ENCODE results near the gene CHRNA1. TPM values are rescaled to one million over a fixed set of nuclear protein-coding genes. Genes with fewer than 3 reads are reported as not detected.

CHRNA1 gene
- total RNA-seq, 1 experiment from 2014 or later: 1.8 TPM

- ChIA-PET POLR2A (ENCODE audit: unreplicated experiment) (no interaction called here), CTCF (interaction anchor here (0.6 kb wide), 1 partner anchor 215 kb away, joined by 3 read pairs; no protein-coding TSS in a partner anchor)
- Histone ChIP-seq H3K79me2 (ENCODE audit: low read length) (no peaks in the 10 kb centered on the region), H3K9ac (ENCODE audit: low read length) (no peak overlapping the region), H4K20me1 (ENCODE audit: low read length) (no peaks in the 10 kb centered on the region), H3K4me2 (ENCODE audit: low read length) (no peak overlapping the region), H2AFZ (ENCODE audit: low read length) (0 out of 2 replicates have a peak overlapping the region, but pooled peaks have one; percentile 9), H3K27ac (ENCODE audit: low read length) (no peak overlapping the region), H3K9me2 (replicated peaks; ENCODE audit: low read length) (no peaks in the 10 kb centered on the region), H3K9me3 (ENCODE audit: low read length) (no peaks in the 10 kb centered on the region), H3K4me3 (ENCODE audit: low read length) (no peak overlapping the region), H3K27me3 (ENCODE audit: low read length) (no peaks in the 10 kb centered on the region), H3K4me1 (ENCODE audit: insufficient read depth, low read length) (peaks cover 15% of the 10 kb centered on the region), H3F3A (ENCODE audit: low read length, unreplicated experiment) (no peaks in the 10 kb centered on the region), H3K36me3 (ENCODE audit: low read depth, low read length) (no peaks in the 10 kb centered on the region)
- intact Hi-C loops (cut with micrococcal nuclease): no loop called here
- peak; percentile 52 for DNase-seq
- ATAC-seq: peak; percentile 45
- TF ChIP-seq EZH2 (IDR thresholded peaks at IDR 0.05; ENCODE audit: low read length, unreplicated experiment): no peak
- BruUV-seq (replicated peaks): no TSS peak
Measured at GRCh38 chr2:174775571-174775980, 11.3 kb upstream of the CHRNA1 start.

GRCh38 chr2:174774886-174775285 is 10.6 kb upstream of the CHRNA1 start:
- Histone ChIP-seq H2AFZ (ENCODE audit: low read length) (no peak overlapping the region), H3K9me3 (ENCODE audit: low read length) (no peaks in the 10 kb centered on the region), H3K9ac (ENCODE audit: low read length) (no peak overlapping the region), H3F3A (ENCODE audit: low read length, unreplicated experiment) (no peaks in the 10 kb centered on the region), H3K9me2 (replicated peaks; ENCODE audit: low read length) (no peaks in the 10 kb centered on the region), H4K20me1 (ENCODE audit: low read length) (no peaks in the 10 kb centered on the region), H3K4me3 (ENCODE audit: low read length) (no peak overlapping the region), H3K27ac (ENCODE audit: low read length) (no peak overlapping the region), H3K36me3 (ENCODE audit: low read depth, low read length) (no peaks in the 10 kb centered on the region), H3K4me2 (ENCODE audit: low read length) (no peak overlapping the region), H3K79me2 (ENCODE audit: low read length) (no peaks in the 10 kb centered on the region), H3K27me3 (ENCODE audit: low read length) (no peaks in the 10 kb centered on the region), H3K4me1 (ENCODE audit: insufficient read depth, low read length) (peaks cover 14% of the 10 kb centered on the region)
- DNase-seq (no peak), ATAC-seq (no peak)
- BruUV-seq (replicated peaks): no TSS peak
- POLR2A ChIA-PET (ENCODE audit: unreplicated experiment): interaction anchor here (0.5 kb wide), 1 partner anchor 26 kb away, joined by 4 read pairs; no protein-coding TSS in a partner anchor
- no peak for TF ChIP-seq CTCF (conservative IDR thresholded peaks at IDR 0.05; ENCODE audit: low read depth, low read length)
- TF ChIP-seq EZH2 (IDR thresholded peaks at IDR 0.05; ENCODE audit: low read length, unreplicated experiment): no peak
- no peak for TF ChIP-seq EZH2phosphoT487 (IDR thresholded peaks at IDR 0.05; ENCODE audit: borderline replicate concordance, low read length)
- CTCF ChIA-PET: no interaction called here
- intact Hi-C loops (cut with micrococcal nuclease): no loop called here

- Histone ChIP-seq H3K9ac (ENCODE audit: low read length) (no peak overlapping the region), H3K27me3 (ENCODE audit: low read length) (no peaks in the 10 kb centered on the region), H3K9me3 (ENCODE audit: low read length) (no peaks in the 10 kb centered on the region), H2AFZ (ENCODE audit: low read length) (no peak overlapping the region), H3K4me2 (ENCODE audit: low read length) (no peak overlapping the region), H3K27ac (ENCODE audit: low read length) (no peak overlapping the region), H3K79me2 (ENCODE audit: low read length) (no peaks in the 10 kb centered on the region), H4K20me1 (ENCODE audit: low read length) (no peaks in the 10 kb centered on the region), H3K4me3 (ENCODE audit: low read length) (no peak overlapping the region), H3K9me2 (replicated peaks; ENCODE audit: low read length) (no peaks in the 10 kb centered on the region), H3K4me1 (ENCODE audit: insufficient read depth, low read length) (peaks cover 8% of the 10 kb centered on the region; the same call in 1 of the 2 replicates), H3F3A (ENCODE audit: low read length, unreplicated experiment) (no peaks in the 10 kb centered on the region), H3K36me3 (ENCODE audit: low read depth, low read length) (no peaks in the 10 kb centered on the region)
- DNase-seq (no peak), ATAC-seq (no peak)
- intact Hi-C loops (cut with micrococcal nuclease): no loop called here
- BruUV-seq (replicated peaks): no TSS peak
- ChIA-PET POLR2A (ENCODE audit: unreplicated experiment) (no interaction called here), CTCF (no interaction called here)
- TF ChIP-seq EZH2 (IDR thresholded peaks at IDR 0.05; ENCODE audit: low read length, unreplicated experiment) (no peak), EZH2phosphoT487 (IDR thresholded peaks at IDR 0.05; ENCODE audit: borderline replicate concordance, low read length) (no peak), CTCF (conservative IDR thresholded peaks at IDR 0.05; ENCODE audit: low read depth, low read length) (no peak)
Measured at GRCh38 chr2:174773215-174773614, 8.9 kb upstream of the CHRNA1 start.

All from PC-3 (cell line).